GM19455 (cell line): ENCODE data around the gene ARFGAP3.
"Not testable (repeated sequence)": the region's sequence is repeated elsewhere in the genome, so short reads cannot be mapped to it uniquely, and the experiment has no call there.

Experiments used
- ATAC-seq: cut with Tn5 transposase; IDR thresholded peaks from one replicate; pipeline ENCODE4 v1.9.1; 2021; ENCODE audit not compliant: unreplicated experiment

ARFGAP3 gene

DNA sequence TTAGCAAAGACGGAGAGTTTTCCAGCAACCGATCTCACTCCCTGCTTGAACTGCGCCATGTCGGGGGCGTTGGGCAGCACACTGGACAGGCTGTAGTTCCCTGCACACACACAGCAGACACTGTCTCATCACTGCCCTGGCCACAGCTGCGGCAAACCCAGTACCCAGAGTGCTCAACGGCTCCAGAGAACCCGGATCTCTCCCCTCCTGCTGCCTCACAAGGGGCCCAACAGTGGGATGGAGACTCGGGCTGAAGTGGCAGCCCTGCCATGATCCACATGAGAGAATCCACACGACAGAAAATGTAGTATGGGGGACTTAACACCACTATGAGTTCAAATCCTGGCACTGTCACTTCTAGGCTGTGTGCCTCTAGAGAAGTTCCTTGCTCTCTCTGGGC lies 58.0 kb downstream of the ARFGAP3 start:
- ATAC-seq = no peak

DNA sequence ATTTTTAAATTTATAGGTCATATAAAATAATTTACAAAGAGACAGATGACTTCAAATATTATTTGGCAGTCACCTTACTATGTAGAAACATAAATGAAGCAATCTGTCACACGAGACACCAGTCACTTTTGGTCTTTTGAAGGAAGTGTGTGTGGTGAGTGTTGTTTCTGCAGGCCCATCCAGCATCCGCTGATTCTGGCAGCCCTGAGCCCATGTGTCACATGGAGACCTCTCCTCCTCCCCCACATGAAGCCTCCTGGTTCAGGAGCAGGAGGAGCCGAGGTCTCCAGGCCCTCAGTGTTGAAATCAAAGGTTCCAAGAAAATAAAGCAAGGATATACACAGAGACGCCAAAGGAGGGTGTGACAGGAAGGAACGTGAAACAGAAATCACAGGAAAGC lies 60.1 kb downstream of the ARFGAP3 start:
- no peak for ATAC-seq

DNA sequence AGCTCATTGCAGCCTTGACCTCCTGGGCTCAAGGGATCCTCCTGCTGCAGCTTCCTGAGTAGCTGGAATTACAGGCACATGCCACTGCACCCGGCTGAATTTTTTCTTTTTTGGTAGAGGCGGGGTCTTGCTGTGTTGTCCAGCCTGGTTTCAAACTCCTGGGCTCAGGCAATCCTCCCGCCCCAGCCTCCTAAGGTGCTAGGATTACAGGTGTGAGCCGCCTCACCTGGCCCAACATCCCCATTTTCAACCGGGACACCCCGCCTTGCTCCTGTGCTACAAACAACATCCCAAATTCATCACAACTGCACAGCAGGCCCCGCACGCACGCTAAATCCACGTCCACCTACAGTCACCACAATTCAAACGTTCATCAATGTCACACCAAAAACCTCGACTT lies 61.0 kb downstream of the ARFGAP3 start:
- ATAC-seq = no peak

DNA sequence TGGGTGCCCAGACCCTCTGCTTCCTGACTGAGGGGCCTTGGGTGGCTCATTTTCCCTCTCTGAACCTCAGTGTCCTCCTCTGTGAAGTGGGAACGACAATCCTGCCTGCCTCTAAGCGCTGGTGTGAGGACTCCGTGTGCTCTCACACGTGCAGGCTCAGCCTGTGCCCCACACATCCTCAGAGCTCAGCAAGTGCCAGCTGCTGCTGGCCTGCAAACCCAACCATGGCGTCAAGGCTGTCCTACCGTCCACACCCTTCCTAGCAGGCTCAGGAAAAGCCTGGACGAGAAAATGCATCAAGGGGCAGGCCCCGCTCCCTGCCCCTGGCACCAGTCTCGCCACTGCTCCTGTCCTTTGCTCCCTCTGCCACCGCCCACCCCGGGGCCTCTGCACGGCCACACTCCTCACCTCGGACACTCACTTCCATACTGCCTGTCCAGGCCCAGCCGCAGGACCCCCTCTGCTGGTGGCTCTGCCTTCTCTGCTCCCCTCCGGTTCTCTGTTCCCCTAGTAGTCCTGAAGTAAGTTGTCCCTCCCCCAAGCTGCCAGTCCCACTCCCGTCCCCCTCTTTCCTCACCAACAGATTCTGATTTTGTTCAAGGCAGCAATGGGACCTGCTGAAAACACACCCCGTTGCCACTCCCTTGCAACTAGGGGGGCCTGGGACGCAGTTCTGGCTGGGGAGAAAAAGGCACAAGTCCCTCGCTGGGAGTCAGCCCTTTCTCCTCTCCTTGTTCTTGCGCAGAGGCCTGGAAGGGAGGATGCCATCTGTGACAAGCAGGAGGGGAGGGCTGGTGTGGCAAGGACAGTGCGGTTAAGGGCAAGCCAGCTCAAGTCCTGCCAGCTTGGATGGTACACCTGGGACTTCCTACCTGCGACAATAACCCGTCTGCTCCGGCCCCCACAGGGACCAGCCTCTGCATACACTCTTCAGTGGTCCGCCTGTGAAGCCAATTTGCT lies 62.2 kb downstream of the ARFGAP3 start:
- no peak for ATAC-seq

DNA sequence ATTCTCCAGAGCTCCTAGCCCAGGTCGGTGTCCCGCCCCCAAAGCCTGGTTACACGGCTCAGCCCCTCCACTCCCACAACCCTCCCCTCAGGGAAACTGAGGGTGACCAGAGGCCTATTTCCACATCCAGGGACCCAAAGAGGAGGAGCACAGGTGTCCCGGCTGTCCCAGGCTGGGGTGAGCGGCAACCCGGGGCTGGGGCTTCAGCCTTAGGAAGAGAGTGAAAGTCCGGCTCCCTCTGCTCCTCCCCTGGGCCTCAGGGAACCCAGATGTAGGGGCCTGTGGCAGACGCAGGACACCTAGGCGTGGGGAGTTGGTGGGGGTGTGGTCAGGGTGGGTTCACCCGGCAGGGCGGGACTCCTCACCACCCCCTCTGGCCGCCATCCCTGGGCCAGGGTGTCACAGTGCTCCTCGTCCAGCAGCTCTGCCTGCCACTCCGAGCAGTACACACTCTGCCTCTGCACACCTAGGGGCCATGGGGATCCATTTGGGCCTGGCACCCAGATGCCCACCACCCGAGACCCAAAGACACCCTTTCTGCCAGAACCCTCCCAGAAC lies 63.1 kb downstream of the ARFGAP3 start:
- ATAC-seq = no peak

DNA sequence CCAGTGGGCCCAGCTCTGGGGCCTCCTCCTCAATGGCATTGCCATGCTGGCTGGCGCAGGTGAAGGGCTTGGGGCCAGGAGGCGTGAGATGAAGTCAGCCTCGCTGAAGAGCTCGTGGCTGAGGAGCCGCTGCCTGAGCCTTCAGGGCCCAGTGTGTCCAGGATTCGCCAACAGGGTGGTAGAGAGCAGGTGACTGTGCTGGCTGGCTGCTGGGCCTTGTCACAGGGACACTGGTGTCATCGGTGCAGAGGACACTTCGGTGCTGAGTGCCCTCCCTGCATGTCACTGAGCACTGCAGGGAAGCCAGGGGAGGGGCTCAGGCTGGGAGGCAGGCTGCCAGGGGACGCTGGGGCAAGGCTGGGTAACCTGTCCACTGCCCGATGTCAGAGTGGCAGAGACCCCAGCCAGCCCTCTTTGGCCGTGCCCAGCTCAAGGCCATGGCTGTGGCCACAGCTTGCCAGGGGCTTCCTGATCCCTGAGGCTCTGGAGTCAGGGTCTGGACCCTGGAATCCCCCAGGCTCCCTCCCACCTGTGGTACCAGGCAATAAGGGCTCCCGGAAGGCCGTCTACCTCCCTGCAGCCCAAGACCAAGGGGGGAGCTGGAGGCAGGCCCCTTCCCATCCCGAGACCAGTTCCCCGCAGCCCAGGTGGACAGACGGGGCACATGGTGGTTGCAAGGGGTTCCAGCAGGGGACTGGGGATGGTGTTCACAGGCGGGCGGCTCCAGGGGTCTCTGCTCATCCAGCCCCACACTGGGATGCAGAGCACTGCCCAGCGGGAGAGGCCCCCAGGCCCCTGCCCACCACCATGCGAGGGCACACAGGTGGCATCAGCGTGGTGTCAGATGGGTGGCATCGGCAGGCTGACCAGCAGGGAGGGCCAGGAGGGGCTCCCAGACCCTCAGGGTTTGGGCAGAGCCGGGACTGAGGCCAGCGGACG lies 63.9 kb downstream of the ARFGAP3 start:
- no peak for ATAC-seq

DNA sequence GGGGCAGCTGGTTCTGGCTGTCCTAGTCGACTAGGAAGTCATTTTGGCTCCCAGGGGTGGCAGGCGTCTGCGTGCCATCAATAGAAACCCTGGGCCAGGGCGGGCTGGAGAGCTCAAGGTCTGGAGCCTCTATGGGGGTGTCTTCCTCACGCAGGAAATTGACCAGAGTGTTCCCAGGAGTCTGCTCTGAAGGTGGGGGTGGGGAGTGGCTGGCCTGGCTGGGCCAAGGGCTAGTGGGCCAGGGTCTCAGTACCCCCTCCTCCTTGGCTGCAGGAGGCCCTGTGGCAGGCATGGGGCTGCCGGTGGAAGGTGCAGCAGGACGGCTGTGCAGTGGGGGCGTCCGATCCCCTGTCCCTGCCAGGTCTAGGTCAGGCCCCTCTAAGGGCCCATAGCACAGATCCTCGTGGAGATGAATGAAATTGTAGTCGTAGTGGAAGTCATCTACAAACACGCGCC lies 64.6 kb downstream of the ARFGAP3 start:
- ATAC-seq = no peak

DNA sequence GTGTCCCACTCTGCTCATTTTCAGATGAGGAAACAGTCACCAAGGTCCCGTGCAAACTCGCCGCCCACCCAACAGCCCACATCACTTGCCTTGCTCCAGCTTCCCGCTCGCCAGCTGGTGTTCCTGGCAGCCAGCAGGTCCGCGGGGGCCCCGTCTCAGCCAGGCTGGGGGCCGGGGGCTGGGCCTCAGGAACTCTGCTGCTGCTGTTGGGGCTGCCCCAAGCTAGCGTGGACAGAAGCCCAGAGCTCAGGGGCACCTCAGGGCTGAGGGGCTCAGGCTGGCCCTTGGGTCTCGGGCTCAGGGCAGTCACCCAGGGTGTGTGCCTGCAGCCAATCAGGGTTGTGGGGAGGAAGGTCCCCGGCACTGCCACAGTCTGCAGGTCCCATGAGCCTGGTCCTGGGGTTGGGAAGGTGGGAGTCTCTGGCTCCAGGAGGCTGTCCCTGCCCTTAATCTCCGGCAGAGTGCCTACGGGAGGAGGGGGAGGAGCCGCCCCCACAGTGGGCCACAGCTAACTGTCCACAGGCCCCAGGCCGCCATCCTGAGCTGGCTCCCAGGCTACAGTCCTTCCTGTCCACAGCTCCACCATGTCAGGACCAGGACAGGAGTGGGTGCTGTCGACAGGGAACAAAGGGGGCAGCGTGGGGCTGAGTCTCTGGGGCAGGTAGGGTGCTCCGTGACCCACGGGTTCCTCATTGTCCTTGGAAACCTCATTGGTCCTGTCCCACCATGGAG lies 65.2 kb downstream of the ARFGAP3 start:
- no peak for ATAC-seq

DNA sequence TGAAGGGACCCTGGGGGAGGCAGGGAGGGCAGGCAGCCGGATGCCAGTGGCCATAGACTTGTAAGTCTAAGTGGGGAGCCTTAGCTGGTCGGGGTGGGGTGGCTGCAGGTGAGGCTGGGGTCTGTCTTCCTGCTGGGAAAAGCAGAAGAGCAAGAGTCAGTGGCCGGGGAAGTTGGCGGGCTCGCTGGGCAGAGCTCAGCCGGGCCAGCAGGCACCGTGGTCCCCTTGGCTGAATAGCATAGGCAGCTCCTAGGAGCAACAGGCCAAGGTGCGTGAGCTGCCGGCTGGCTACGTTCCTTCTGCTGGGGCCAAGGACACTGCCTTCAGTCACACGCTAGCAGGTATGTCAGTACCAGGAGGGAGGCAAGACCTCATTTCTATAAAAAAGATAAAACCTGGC lies 68.6 kb downstream of the ARFGAP3 start:
- ATAC-seq = no peak

DNA sequence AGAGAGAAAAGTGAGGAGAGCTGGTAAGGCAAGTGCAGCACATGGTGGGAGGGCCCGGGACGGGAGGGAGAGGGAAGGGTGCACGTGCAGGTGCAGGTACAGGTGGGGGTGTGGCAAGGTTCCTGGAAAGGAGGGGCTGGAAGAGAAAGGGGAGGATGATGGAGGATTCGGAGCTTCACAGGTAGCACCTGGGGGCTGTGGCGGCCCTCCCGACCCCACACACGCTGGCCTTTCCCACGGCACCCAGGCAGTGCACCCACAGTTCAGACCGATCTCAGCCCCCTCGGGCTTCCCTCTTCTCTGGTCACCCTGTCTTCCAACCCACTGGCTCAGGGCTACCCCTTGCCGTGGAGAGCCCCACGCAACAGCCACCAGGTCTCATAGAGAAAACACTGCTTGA lies 69.1 kb downstream of the ARFGAP3 start:
- ATAC-seq = no peak

DNA sequence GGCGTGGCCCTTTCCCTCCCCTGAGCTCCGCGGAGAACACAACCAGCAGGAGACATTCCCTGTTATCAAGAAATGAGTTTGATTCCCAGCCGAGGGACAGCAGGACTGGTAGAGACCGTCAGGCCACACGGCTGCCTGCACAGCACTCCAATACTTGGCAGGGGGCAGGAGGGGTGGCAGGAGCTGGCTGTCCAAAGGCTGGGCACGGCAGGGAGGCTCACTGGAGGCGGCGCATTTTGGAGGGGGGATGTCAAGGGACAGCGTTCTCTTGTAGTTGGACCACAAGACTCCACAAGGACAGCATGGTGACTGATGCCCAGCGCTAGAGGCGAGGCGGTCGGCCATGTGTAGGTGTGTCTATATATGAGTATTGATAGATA lies 69.7 kb downstream of the ARFGAP3 start:
- ATAC-seq = no peak

DNA sequence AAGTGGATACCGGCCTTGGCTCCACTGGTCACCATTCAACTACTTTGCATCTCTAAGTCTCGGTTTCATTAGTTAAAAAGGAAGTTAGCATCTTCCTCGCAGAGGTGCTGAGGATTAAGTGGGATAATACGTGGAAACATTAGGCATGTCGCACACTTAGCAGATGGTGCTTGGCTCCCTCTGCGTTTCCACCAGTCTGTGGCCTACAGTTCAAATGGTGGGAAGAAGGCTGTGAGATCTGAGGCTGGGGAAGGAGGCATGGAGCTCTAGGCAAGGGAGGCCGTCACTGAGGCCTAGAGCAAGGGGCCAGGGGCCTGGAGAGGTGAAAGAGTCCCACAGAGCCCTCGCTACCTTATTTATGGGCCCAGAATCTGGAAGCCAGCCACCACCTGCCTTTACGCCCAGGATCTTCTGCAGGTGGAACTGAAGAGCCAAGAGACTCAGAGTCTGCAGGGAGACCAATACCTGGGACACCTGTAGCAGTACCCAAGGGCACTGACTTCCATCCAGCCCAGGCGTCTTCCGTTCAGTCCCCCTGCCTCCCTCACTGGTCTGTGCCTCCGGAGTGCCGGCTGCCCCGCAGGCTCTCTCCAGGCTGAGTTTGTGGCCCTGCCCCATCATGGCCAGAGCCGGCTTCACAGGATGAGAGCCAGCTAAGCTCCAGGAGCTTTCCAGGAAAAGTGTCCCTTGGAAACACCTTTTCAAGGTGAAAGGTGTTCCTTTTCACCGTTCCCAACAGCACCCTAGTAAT lies 70.3 kb downstream of the ARFGAP3 start:
- ATAC-seq = no peak

DNA sequence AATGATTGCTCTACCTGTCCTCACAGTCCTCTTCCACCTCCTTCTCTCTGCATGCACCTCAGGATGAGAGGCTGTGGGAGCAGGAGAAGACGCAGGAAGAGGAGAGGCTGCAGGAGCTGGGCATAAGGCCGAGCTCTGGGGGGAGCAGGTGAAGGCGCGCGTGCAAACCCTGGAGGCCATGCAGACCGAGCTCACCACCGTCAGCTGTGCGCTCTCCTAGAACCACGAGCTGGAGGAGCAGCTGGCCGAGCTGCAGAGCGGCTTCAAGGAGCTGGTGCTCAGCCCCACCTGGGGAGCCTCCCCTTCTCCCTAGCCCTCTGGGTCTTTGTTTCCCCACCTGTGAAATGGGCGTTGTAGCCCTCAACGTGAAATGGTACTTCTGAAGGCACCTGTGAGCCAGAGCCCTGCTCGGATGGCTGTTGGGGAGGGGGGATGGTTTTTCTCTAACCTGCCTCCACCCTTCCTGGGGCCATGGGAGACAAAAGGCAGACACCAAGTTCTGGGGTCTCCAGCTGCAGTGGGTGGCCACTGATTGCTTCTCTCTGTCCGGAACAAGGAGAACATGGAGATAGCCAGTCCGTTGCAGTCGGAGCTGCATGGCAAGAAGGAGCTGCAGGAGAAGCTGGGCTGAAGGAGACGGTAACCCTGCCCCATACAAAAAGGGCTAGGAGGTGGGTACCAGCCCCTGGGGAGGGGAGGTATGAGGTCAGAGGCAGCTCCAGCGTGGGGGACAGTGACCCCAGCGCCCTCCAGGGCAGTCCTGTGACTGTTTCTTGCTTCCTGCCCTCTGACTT lies 71.2 kb downstream of the ARFGAP3 start:
- no peak for ATAC-seq

DNA sequence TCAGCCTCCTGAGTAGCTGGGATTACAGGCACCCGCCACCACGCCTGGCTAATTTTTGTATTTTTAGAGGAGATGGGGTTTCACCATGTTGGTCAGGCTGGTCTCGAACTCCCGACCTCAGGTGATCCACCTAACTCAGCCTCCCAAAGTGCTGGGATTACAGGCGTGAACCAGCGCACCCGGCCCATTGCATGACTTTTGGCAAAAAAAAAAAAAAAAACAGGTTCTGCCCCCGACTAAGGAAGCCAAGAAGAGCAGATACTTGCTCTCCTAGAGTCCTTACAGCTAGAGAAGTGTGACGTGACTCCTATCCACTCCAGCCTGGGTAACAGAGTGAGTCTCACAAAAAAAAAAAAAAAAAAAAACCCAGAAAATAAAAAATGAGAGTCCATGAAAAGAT lies 74.8 kb downstream of the ARFGAP3 start:
- ATAC-seq = not testable (repeated sequence)

DNA sequence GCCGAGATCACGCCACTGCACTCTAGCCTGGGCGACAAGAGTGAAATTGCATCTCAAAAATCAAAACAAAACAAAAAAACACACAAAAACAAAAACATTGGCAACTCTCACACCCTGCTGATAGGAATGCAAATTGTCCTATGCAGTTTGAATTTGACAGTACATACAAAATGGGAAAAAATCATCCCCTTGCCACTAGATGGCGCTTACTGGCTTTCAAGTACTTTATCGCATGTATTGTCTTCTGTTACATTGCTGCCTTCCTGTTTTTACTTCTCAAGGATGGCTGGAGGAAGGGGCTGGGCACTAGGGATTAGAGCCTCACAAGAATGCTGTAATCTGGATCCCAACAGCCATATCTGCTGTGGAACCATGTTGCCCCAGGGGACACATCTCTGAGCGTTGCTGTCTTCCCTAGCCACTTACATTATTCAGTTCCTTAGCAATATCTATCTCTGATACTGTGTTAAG lies 77.0 kb downstream of the ARFGAP3 start:
- ATAC-seq = no peak

DNA sequence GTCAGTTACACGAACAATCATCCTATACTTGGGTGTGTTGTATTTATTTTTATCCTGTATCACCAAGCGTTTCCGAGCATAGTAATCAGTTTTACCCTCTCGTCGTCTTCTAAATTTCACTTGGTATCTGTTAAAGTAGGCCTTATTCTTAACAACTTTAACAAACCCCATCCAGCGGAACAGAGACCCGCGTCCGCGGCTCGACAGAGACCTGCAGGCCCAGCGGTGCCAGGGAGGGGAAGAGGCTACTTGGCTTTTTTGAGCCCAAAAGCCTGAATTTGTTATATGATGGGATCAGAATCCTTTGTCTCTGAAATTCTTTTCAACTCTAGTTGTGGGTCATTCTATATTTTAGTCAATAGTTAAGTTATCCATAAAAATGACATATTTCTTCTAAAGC lies 79.9 kb downstream of the ARFGAP3 start:
- no peak for ATAC-seq

DNA sequence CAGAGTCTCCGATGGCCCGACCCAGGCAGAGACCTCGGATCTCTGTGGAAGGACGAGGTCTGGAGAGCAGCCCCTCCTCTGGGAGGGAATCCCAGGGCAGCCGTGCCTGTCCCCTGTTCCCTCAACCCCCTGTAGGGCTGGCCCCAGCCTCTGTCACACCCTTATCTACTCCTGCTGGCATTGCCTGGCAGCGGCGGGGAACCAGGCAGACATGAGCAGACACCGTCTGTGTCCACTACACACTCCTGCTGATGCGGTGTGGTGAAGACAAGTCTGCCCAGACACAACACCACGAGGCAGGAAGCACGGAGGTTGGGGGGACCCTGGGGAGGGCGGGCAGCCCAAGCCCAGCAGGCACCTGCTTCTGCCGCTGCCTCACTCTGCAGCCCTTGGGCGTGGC lies 83.9 kb downstream of the ARFGAP3 start:
- no peak for ATAC-seq

DNA sequence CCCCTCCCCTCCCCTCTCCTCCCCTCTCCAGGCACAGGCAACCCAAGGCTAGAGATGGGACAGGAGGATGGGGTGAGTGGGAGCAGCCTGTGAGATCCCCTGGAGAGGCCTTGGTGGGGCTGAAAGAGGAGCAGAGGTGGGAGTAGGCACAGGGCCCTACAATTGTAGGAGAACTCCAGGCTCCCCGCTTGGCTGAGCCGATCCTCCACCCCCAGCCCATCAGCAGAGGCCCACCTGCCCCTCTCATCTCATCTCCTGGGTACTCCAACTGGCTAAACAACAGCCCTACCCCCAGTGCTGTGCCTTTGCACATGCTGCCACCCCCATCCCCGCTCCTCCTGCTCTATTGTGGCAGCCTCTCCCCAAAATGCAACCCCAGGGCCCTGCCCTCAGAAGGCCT lies 84.4 kb downstream of the ARFGAP3 start:
- ATAC-seq = no peak
